Right lobe of liver (tissue), 6 donors: ENCODE measurements around the gene SUFU. TPM values are rescaled to one million over a fixed set of nuclear protein-coding genes. Genes with fewer than 3 reads are reported as not detected.

Source experiments
- ATAC-seq, 4 donors: fragments of 200-7000 bp; cut with Tn5 transposase; one replicate each; pipeline ENCODE4 v1.9.1; 2020; ENCODE audit warnings: mild to moderate bottlenecking in 4 of 4, moderate library complexity in 4 of 4
- DNase-seq, 3 donors: peaks; one replicate each; pipeline ENCODE4 v3.0.0-alpha.2; 2020
- H3K27ac ChIP-seq, 3 donors: fragments of 200-600 bp; one replicate each; pipeline ENCODE4 v1.8.0; 2022
- H3K27me3 ChIP-seq, 2 donors: fragments of 200-600 bp; one replicate each; pipeline ENCODE4 v1.8.0; 2022
- H3K36me3 ChIP-seq, 4 donors: fragments of 200-600 bp; sonication (generic) in 1 of 4; one replicate each; pipeline versions ENCODE4 v1.5.1 to v1.8.0; 2017 to 2022; ENCODE audit warnings: control low read depth in 1 of 4
- H3K4me1 ChIP-seq, 4 donors: fragments of 200-600 bp; sonication (generic) in 1 of 4; one replicate each; pipeline versions ENCODE4 v1.5.1 to v1.8.0; 2017 to 2022; ENCODE audit warnings: control low read depth in 1 of 4
- H3K4me3 ChIP-seq, 3 donors: fragments of 200-600 bp; one replicate each; pipeline ENCODE4 v1.8.0; 2022
- H3K9me3 ChIP-seq, 4 donors: fragments of 200-600 bp; sonication (generic) in 1 of 4; one replicate each; pipeline versions ENCODE4 v1.5.1 to v1.8.0; 2017 to 2022; ENCODE audit warnings: control low read depth in 1 of 4
- POLR2A ChIP-seq: fragments of 450-650 bp; IDR thresholded peaks from one replicate; pipeline ENCODE4 v1.6.1; 2017; ENCODE audit warnings: antibody characterized with exemption, mild to moderate bottlenecking
- WGBS: methylation state at CpG from one replicate; pipeline ENCODE4 v1.1.6; 2018; ENCODE audit warnings: low coverage, low lambda C conversion rate; ENCODE audit not compliant: insufficient coverage; ENCODE audit errors: missing lambda C conversion rate; 5-methylcytosine and 5-hydroxymethylcytosine counted together
- intact Hi-C, 2 donors: fragments of 100-400 bp; cut with DNase I; formaldehyde crosslinking; loops; one replicate each; pipeline versions ENCODE4 v1.11.2 to v1.14.1; 2022
- total RNA-seq, 6 experiments: library from RNA; depleted of rRNA in 2 of 6; stranded (reverse); fragments of >200 nt in 2 of 6; fragmentation: NEBNext Ultra II Directional in 3 of 6; extraction: Animal tissue kit (Norgen Biotek cat#: 25700) in 3 of 6; gene quantifications; one replicate each; pipeline versions ENCODE4 v1.1.0 to v1.2.4, GENCODE V29; 2016 to 2023
- TF ChIP-seq, protein P1 (sequence below), 4 donors: fragments of 200-600 bp in 3 of 4; fragments of 450-650 bp in 1 of 4; IDR thresholded peaks; one replicate each; pipeline versions ENCODE4 v1.5.1 to v1.8.0; 2016 to 2022; ENCODE audit warnings: antibody characterized with exemption in 4 of 4, mild to moderate bottlenecking in 2 of 4
- donor health status: DM: no; HTN: yes; CAD: no.
- donor health status: DM: no; HTN: no; CAD: no.
- donor health status: DM: no; HTN: no; CAD: no.
- donor health status: DM: no; HTN: yes; CAD: no.
- donor health status: DM: no; HTN: yes; CAD: no.

SUFU gene
- total RNA-seq, 6 experiments from 2014 or later: 4.2 to 6.2 (median 5.1) TPM

DNA sequence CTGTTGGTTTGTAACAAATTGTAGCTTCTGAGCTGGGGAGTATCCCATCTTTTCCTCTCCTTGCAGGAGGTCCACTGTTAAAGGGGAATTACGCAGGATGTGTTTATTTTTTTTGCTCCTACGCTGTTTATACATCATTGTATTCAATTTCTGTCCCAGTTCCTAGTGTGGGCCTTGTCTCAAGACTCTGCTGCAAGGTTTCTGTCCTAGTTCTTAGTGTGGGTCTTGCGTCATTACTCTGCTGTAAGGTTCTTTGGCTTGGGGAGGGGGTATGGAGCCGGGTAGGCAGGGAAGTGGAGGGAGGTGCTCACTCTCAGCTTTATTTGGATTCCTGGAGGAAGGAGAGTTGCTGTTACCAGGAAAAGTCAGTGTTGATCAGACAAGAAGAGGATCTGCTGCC lies 76.5 kb downstream of the SUFU start:
- H3K4me3 ChIP-seq: no peak overlapping the region
- H3K36me3 ChIP-seq: no peaks in the 10 kb centered on the region
- H3K4me1 ChIP-seq: peaks cover 0 to 12% (median 5%) of the 10 kb centered on the region in 4 donors
- ATAC-seq (no peak), DNase-seq (no peak)
- no peak for TF ChIP-seq POLR2A
- TF ChIP-seq, protein P1, sequence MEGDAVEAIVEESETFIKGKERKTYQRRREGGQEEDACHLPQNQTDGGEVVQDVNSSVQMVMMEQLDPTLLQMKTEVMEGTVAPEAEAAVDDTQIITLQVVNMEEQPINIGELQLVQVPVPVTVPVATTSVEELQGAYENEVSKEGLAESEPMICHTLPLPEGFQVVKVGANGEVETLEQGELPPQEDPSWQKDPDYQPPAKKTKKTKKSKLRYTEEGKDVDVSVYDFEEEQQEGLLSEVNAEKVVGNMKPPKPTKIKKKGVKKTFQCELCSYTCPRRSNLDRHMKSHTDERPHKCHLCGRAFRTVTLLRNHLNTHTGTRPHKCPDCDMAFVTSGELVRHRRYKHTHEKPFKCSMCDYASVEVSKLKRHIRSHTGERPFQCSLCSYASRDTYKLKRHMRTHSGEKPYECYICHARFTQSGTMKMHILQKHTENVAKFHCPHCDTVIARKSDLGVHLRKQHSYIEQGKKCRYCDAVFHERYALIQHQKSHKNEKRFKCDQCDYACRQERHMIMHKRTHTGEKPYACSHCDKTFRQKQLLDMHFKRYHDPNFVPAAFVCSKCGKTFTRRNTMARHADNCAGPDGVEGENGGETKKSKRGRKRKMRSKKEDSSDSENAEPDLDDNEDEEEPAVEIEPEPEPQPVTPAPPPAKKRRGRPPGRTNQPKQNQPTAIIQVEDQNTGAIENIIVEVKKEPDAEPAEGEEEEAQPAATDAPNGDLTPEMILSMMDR (IDR thresholded peaks at IDR 0.05): no peak
- H3K9me3 ChIP-seq: no peaks in the 10 kb centered on the region
- H3K27me3 ChIP-seq: no peaks in the 10 kb centered on the region
- H3K27ac ChIP-seq: no peak overlapping the region
- intact Hi-C loops: loop anchor here (10.0 kb wide), 1 partner anchor 75 kb away; the partner anchor contains the start of genes ACTR1A (in 2 of the 2) and SUFU (in 2 of the 2)
- WGBS: 65% methylated on average over 4 of the region's 4 CpGs

DNA sequence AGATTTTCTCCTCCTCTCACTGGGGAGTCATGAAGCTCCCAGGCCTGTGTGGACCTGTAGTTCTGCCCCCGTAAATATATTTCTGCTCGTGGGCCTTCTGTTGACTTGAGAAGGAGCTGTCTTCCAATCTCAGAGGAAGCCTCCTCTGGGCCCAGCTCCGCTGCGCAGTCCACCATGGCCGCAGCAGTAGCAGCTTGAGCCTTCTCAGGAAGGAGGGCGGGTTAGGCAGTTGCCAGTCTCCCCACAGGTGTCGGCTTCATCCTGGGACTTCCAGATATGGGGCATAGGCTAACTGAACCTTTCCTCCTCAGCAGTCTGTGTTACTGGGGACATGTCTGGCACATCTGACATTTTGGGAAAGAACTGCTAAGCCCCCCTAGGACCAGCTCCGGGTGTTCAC lies 77.6 kb downstream of the SUFU start:
- Histone ChIP-seq H3K9me3 (no peaks in the 10 kb centered on the region), H3K27me3 (no peaks in the 10 kb centered on the region), H3K27ac (no peak overlapping the region), H3K36me3 (no peaks in the 10 kb centered on the region), H3K4me1 (peaks cover 0 to 12% (median 5%) of the 10 kb centered on the region in 4 donors), H3K4me3 (no peak overlapping the region)
- intact Hi-C loops: loop anchor here (10.0 kb wide), 1 partner anchor 77 kb away; the partner anchor contains the start of genes ACTR1A (in 2 of the 2) and SUFU (in 2 of the 2)
- ATAC-seq: no peak
- TF ChIP-seq, protein P1 (IDR thresholded peaks at IDR 0.05): no peak
- no peak for TF ChIP-seq POLR2A
- DNase-seq: no peak
- WGBS: 78% methylated on average over 6 of the region's 8 CpGs

DNA sequence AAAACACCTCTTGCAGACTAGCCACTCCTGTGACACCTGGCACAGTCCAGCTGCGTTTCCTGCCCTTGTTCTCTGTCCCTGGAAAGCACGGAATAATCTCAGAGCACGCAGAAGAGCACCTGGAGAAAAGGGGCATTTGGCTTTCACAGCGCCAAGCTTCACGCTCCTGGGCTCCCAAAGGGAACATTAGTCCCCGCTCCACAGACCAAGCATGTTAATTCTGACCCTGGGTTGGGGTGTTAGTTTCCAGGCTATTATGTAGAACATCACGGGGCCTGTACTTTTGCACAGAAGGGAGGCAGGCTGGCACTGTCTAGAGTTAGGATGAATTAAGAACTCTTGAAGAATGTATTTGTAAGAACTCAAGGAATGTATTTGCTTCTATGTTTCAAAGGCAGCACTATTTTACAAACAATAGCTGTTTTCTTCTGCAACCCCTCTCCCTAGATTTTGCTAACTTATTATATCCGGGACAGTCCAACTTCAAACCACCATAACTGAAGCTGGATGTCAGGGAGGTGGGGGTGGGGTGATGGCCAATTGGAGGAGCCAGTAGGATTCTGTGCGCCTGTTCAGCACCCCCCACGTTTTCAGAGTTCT lies 78.3 kb downstream of the SUFU start:
- no peaks in the 10 kb centered on the region for H3K27me3 ChIP-seq
- no peak overlapping the region for H3K4me3 ChIP-seq
- H3K36me3 ChIP-seq: no peaks in the 10 kb centered on the region
- 50% methylated on average over 10 of the region's 10 CpGs for WGBS
- intact Hi-C loops: loop anchor here (10.0 kb wide), 1 partner anchor 77 kb away; the partner anchor contains the start of genes ACTR1A (in 2 of the 2) and SUFU (in 2 of the 2)
- H3K9me3 ChIP-seq: no peaks in the 10 kb centered on the region
- no peak for ATAC-seq
- TF ChIP-seq, protein P1 (IDR thresholded peaks at IDR 0.05): no peak
- TF ChIP-seq POLR2A: no peak
- no peak overlapping the region for H3K27ac ChIP-seq
- peaks cover 0 to 12% (median 5%) of the 10 kb centered on the region in 4 donors for H3K4me1 ChIP-seq
- DNase-seq: no peak

DNA sequence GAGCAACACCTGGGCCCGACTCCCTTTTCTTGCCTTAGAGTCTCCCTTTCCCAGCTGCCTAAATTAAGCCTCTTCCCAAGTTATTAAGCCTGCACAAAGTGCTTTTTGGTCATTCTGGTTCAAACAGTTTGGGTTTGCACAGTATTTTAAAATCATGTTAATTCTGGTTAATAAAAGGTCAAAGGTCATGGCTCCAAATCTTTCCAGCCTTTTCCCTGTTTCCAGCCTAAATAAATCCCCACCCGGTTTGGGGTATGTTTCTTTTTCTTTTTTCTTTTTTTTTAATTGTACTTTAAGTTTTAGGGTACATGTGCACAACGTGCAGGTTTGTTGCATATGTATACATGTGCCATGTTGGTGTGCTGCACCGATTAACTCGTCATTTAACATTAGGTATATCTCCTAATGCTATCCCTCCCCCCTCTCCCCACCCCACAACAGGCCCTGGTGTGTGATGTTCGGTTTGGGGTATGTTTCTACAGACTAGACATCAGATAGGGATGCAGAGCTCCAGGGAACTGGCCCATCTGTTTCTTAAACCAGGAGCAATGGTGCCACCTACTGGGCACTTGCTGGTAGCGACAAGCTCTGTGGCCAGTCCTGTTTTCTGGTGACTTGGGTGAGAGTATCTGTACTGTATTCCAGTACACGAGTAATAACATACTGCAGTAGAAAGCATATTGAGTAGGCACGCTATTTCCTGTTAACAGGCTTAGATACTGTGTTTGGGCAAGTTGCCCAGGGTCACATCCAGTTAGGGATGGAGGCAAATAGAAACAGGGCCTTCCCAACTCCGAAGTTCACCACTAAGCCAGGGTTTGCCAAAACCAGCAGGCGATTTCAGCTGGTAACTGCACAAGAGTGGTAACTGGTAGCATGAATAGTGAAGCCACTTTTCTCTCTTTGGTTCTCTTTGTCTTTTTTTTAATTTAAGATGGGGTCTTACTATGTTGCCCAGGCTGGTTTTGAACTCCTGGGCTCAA lies 80.0 kb downstream of the SUFU start:
- peak overlapping the region in 2 of 3 donors; percentile 1 to 4 for H3K27ac ChIP-seq
- WGBS: 26% methylated on average over 11 of the region's 11 CpGs
- TF ChIP-seq, protein P1 (IDR thresholded peaks at IDR 0.05): peak; percentile 84 to 91 (median 86)
- no peak for TF ChIP-seq POLR2A
- no peaks in the 10 kb centered on the region for H3K9me3 ChIP-seq
- peaks cover 0 to 12% (median 5%) of the 10 kb centered on the region in 4 donors for H3K4me1 ChIP-seq
- no peak overlapping the region for H3K4me3 ChIP-seq
- DNase-seq: peak; percentile 82 to 86 (median 83)
- H3K36me3 ChIP-seq: no peaks in the 10 kb centered on the region
- no peaks in the 10 kb centered on the region for H3K27me3 ChIP-seq
- ATAC-seq: peak; percentile 96 to 98 (median 98)
- intact Hi-C loops: loop anchor here (10.0 kb wide), 1 partner anchor 79 kb away; the partner anchor contains the start of genes ACTR1A (in 2 of the 2) and SUFU (in 2 of the 2)
